Stimulated activated naive CD4-positive, alpha-beta T cell (primary cell): ENCODE data around the gene RNF44.

ENCODE experiments used
- DNase-seq, 6 experiments: peaks; one replicate each; lab custom pipeline; 2025; lab: John Stamatoyannopoulos, UW

RNF44 gene

DNA sequence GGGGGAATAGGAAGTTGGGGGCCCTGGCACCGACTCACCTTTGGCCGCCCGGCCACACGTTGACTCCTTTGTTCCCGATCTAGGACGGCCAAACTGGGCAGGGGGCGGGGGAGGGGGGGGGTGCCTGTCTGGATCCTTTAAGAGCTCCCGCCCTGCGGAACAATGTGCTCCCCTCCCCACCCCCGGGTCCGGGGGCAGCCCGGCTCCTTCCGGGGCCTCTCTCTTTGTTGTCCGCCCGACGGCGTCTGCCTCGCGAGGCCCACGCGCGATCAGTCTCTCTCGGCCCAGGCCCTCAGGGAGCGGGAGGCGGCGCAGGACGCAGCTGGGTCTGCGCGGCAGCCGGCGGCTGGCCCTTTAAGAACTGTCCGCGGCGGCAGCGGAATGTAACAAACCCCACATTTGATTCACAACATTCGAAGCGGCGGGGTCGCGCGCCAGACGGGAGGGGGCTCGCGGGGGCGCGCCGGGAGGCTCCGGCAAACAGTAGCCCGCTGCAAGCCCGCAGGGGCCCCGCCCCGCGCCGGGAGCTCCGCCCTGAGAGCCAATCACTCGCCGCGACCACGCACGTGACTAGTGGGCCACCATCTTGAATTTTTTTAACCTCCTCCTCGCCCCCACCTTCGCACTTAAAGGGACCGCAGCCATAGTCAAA is at the start of gene RNF44:
TSS of gene RNF44 (minus strand) at position 501 of the 652 bp plus-strand sequence. CDS start 4,930 bp downstream, outside the sequence.
- DNase-seq = peak; percentile 96 to 99 (median 98)

DNA sequence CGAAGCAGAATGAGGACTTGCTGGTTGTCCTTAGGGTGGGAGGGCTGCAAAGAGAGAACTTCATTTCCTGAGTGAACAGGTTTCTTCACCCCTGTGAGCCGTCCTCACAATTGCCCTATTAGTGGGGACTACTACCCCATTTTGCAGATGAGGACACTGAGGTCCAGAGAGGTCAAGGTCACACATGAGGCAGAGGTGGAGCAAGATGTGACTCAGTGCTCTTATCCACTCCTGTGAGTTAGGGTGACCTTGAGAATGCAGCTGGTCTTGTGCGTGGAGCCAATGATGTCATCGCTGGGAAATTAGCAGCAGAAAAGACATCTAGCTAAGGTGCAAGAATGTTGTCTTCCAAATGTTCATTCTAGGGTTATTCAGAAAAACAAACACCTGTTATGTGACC is 45.9 kb upstream of the RNF44 start:
- no peak for DNase-seq

DNA sequence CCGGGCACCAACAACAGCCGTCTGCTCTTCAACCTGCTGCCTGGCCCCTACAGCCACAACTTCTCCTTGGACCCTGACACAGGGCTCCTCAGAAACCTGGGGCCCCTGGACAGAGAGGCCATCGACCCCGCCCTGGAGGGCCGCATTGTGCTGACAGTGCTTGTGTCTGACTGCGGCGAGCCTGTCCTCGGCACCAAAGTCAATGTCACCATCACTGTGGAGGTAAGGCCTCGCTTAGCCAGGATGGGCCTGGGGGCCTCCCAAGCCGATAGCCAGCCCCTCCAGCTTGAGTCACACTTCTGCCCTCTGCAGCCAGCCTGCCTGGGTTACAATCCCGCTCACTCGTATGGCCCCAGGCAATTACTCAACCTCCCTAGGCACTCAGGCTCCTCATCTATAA is 44.2 kb upstream of the RNF44 start:
- DNase-seq = no peak

GRCh38 chr5:176579323-176579722 is 42.1 kb upstream of the RNF44 start:
- no peak for DNase-seq

- DNase-seq = peak; percentile 11 to 49 (median 24)
Measured at GRCh38 chr5:176578391-176578808, 41.2 kb upstream of the RNF44 start.

- no peak for DNase-seq
Measured at GRCh38 chr5:176577312-176578176, 40.3 kb upstream of the RNF44 start.

DNA sequence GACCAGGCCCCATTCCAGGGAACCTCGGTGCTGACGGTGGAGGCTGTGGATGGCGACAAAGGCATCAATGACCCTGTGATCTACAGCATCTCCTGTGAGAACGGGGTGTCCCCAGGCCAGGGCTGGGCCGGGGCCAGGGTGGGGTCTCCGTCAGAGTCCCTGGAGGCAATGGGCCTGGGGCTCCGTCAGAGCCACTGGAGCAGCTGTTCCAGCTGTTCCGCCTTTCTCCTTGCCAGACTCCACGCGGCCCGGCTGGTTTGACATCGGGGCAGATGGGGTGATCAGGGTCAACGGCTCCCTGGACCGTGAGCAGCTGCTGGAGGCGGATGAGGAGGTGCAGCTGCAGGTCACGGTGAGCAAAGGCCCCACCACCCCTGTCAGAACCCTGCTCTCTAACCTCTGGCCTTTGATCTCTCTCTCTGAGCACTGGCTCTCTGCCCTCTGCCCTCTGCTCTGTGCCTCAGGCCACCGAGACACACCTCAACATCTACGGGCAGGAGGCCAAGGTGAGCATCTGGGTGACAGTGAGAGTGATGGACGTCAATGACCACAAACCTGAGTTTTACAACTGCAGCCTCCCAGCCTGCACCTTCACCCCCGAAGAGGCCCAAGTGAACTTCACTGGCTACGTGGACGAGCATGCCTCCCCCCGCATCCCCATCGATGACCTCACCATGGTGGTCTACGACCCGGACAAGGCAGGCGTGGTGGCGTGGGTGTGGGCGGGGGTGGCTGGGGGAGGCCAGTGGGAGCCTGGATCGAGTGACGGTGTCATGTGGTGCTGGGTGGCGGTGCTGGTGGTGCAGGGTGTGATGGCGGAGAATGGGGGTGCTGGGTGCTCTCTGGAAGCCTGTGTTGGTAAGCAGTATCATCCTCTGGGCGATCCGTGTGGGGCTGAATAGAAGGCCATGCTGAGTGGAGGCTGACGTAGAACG is 38.6 kb upstream of the RNF44 start:
- no peak for DNase-seq

DNA sequence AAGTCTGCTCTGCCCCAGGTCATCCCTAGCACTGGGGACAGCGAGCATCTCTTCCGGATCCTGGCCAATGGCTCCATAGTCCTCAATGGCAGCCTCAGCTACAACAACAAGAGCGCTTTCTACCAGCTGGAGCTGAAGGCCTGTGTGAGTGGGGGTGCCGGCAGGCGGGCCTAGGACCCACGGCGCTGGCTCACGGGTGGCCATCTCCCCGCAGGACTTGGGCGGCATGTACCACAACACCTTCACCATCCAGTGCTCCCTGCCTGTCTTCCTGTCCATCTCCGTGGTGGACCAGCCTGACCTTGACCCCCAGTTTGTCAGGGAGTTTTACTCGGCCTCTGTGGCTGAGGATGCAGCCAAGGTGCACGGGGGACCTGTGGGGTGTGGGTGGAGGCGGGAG is 37.9 kb upstream of the RNF44 start:
- no peak for DNase-seq

- DNase-seq = no peak
Measured at GRCh38 chr5:176574297-176574591, 37.0 kb upstream of the RNF44 start.

- peak; percentile 22 to 81 (median 64) for DNase-seq
Measured at GRCh38 chr5:176573564-176574296, 36.5 kb upstream of the RNF44 start.

GRCh38 chr5:176570044-176570443 is 32.8 kb upstream of the RNF44 start:
- no peak for DNase-seq

DNA sequence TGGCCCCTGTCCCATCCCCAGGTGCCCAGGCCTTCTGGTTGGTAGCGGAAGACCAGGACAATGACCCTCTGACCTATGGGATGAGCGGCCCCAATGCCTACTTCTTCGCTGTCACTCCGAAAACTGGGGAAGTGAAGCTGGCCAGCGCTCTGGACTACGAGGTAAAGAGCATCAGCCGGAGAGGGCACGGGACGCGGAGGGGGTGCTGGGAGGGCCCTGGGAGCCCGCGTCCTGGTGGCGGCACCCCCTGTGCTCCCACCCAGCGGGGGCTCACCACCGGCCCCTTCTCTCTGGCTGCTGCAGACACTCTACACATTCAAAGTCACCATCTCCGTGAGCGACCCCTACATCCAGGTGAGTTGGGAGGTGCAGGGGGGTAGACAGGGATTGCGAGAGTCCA is 31.5 kb upstream of the RNF44 start:
- no peak for DNase-seq

DNA sequence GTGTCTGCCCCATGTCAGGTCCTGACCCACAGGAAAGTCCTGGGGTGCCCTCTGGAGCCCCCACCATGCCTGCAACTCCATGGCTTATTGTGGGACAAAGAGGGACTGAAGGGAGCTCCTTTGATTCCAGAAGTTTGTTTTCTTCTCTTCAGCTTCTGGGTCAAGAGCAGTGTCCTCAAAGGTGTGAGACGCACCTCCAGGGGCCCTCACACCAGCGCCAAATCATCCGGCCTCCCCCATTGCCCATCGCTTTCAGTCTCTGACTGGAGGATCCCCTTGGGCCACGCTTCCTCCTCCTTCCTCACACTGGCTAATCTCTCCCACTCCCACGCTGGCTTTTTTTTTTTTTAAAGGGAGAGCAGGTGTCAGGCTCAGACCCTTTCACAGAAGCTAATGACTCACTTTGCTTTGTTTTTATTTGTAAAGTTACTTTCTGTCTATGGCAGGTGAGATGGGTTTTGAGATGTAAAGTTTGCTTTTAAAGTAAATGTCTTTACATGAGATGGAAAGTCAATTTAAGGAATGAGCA is 28.6 kb upstream of the RNF44 start:
- DNase-seq = no peak

DNA sequence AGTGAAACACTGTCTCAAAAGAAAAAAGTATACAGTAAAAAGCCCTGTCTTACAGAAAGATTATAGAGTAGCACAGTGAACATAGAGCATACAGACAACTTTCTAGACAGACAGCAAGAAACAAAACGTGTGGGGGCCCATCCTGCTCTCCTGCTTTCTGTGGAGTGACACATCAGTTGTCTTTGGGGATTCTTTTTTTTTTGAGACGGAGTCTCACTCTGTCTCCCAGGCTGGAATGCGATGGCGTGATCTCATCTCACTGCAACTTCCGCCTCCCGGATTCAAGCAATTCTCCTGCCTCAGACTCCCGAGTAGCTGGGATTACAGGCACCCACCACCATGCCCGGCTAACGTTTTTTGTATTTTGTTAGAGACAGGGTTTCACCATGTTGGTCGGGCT is 26.8 kb upstream of the RNF44 start:
- DNase-seq = no peak

GRCh38 chr5:176562189-176562588 is 25.0 kb upstream of the RNF44 start:
- DNase-seq = no peak

DNA sequence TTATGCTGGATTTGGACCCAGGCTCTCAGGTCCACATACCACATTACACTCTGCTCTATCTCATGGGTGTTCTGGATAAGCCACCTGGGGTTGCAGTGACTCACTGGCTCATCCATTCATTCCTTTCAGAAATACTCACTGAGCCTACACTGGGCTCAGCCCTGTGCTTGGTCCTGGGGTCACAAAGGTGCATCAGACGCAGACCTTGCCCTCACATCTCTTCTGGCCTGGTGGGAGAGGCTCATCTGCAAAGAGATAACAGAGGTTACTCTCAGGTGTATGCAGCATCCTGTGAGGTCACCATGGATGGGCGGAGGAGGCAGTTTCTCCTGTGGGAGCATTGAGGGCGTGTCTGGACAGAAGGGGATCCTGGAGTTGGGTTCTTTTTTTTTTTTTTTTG is 24.1 kb upstream of the RNF44 start:
- no peak for DNase-seq

- peak in 2 of 6 experiments; percentile 11 for DNase-seq
Measured at GRCh38 chr5:176560364-176560763, 23.2 kb upstream of the RNF44 start.

GRCh38 chr5:176559683-176560082 is 22.5 kb upstream of the RNF44 start:
- DNase-seq = peak in 5 of 6 experiments; percentile 7 to 45 (median 26)

DNA sequence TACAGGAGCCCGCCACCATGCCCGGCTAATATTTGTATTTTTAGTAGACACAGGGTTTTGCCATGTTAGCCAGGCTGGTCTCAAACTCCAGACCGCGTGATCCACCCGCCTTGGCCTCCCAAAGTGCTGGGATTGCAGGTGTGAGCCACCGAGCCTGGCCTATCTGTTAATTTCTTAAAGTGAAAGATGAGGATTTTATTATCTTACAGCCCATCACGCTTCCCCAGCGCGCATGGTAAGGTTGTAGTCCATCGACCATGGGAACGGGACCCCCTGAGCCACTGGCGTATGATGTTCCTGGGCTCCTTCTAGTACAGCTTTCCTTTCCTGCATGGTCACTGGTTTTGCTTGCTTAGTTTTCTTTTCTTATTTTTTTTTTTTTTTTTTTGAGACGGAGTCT is 20.6 kb upstream of the RNF44 start:
- DNase-seq = no peak

DNA sequence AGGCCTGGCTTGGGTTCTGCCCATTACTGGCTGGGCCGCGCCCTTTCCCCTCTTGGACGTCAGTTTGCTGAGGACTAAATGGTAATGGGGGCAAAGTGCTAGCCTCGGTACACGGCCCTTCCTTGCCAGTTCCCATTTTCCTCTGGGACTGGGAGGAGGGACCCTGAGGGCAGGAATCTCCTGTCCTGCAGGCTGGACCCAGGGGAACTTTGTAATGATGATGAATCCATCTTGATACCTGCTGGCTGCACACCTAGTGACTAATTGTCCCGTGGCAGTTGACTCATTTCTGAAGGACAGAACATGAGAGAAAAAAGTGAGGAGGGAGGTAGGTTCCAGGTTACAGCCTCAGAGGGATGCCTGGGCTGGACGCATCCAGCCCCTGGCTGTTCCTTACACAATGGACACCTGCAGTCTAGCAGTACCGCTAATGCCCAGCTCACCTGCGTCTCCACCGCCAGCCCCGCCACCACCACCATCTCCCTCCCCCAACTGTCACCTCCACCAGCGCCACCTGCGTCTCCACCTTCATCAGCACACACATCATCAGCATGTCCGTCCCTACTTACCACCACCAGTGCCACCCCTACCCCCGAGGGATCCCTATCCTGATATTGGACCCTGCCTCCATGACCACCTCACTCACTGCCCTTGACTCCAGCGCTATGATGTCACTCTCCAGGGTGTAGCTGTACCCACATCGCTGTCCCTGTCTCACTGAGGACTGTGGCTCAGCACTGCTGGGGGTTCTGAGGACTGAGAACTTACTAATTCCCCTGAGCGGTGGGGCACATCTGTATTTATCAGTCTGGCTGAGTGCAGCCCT is 16.3 kb upstream of the RNF44 start:
- no peak for DNase-seq
